HG02763 (cell line): ENCODE results near the gene ADAM33.

Source experiments
- ATAC-seq: cut with Tn5 transposase; IDR thresholded peaks from one replicate; pipeline ENCODE4 v1.9.1; 2021; ENCODE audit warnings: mild to moderate bottlenecking, moderate library complexity; ENCODE audit not compliant: unreplicated experiment

The ADAM33 gene

DNA sequence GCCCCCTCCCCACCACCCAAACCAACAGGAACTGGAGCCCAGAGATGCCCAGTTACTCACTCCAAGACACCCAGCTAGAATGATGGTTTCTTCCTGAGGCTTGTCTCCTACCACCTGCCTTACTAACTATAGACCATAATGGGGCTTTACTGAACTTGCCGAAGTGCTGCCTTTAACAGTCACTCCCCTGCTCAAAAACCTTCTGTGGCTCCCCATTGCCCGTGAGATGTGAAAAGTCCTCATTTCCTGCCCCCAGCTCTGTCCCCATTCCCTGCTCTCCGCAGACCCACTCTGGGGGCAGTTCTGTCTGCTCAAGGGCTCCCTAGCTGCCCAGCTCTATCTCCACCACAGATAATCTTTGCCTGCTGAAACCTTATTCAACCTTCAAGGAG is 25.7 kb upstream of the ADAM33 start:
- ATAC-seq = no peak

DNA sequence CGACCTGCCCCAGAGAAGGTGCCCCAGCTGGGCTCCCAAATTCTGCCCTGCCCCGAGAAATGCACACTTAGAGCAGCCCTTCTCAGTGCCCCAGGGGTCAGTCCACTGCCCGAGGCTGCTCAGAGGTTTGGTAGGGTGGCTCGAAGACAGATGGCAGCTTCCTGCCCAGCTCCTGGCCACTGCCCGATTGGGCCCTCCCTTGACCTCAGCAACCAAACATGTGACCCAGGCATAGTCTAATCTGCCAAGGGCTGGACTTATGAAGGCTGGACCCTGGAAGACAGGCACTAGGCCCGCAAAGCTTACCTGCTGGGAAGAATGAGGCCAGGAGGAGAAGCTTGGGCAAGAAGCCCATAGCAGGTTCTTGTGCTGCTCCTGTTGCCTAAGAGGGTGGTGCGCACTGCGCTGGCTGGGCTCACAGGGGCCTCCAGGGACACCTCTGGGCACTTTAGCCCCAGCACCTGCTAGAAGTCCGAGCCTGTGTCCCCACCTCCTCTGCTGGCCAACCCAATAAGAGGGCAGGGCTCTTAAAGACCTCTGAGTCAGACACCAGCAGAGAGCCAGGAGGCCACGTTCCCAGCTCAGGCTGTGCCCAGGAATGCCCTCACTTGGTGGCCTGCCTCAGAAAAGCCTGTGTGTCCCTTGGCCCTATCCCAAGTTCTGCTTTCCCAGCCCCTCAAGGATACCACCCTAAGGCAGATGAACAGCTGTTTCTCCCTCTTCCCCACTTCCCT is 25.1 kb upstream of the ADAM33 start:
- no peak for ATAC-seq

GRCh38 chr20:3705970-3706739 is 24.3 kb upstream of the ADAM33 start:
- no peak for ATAC-seq

DNA sequence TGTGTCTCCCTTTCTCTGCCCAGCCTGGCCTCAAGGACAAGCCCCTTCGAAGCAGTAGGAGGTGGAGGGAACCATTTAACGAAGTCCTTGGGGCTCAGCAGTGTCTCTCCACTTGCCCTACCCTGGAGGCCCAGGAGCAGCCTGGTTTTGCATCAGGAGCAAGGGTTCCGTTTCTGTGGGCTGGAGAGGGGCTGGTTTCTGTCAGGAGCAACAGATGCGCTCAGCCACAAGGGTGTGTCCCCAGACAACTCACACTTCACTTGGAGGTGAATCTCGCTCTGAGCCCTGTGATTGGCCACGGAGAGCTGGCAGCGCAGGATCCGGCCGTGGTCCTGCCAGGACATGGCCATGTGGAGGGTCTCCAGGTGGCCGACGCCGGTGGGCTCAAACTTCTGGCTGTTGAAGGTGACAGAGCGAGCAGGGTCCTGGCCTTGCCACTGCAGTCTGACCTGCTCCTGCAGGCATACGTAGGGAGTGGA is 23.7 kb upstream of the ADAM33 start:
- no peak for ATAC-seq

DNA sequence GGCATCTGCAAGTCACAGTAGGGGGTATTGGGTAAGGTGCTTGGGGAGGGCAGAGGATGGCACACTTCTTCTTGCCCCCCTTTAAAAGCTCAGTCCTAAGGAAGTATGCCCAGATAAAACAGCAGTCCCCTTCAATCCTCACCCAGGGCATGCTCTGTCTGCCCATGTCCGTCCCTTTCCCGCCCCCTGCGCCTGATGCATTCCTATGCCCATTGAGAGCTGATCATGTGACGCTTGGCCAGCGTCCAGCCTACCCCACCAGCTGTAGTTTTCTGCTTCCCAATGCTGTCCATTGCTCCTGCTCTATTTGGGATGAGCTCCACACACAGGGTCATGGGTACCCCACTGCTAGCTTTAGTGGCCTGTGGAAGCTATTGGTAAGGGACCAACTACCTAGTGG is 22.3 kb upstream of the ADAM33 start:
- ATAC-seq = no peak

- no peak for ATAC-seq
Observed at GRCh38 chr20:3702611-3703391, 21.0 kb upstream of the ADAM33 start.

DNA sequence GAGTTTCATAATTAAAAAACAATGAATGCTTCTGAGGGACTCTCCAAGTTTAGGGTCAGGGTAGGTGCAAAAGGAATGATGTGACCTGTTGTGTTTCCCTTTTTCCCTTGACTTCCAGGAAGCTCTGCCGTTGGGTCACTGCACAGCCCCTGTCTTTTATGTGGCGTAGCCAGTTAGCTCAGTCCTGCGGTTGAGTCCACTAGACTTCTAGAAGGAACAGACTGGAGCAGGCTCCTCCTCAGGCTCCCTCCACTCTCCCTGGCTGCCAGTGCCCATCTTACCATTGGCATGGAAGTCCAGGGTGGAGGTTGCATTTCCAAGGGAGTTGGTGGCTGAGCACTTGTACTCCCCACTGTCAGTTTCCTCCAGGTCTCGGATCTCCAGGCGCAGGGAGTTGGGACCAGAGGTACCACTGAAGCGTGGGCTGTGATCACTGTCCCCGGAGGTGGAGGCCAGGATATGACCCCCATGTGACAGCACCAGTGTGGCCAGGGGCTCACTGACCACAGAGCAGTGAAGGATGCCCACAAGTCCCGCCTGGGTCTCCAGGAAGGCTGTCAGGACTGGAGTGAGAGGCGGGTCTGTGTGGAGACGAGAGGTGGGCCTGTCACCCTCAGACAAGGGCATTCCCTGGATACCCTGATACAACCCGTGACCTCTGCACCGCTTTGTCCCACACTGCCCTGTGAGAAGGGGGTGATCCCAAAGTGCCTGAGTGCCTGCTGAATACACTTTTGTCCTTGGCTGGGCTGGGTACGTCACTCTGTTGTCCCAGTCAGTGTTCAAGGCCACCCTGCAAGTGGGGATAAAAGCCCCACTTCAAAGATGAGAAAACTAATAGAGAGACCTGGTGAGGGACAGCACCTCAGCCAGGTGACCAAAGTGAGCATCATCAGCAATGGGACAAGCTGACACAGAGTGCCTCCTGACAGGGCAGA is 19.5 kb upstream of the ADAM33 start:
- no peak for ATAC-seq

- ATAC-seq = no peak
Observed at GRCh38 chr20:3699037-3699436, 17.2 kb upstream of the ADAM33 start.

GRCh38 chr20:3698591-3699001 is 16.8 kb upstream of the ADAM33 start:
- no peak for ATAC-seq

- ATAC-seq = no peak
Observed at GRCh38 chr20:3697588-3698305, 15.9 kb upstream of the ADAM33 start.

DNA sequence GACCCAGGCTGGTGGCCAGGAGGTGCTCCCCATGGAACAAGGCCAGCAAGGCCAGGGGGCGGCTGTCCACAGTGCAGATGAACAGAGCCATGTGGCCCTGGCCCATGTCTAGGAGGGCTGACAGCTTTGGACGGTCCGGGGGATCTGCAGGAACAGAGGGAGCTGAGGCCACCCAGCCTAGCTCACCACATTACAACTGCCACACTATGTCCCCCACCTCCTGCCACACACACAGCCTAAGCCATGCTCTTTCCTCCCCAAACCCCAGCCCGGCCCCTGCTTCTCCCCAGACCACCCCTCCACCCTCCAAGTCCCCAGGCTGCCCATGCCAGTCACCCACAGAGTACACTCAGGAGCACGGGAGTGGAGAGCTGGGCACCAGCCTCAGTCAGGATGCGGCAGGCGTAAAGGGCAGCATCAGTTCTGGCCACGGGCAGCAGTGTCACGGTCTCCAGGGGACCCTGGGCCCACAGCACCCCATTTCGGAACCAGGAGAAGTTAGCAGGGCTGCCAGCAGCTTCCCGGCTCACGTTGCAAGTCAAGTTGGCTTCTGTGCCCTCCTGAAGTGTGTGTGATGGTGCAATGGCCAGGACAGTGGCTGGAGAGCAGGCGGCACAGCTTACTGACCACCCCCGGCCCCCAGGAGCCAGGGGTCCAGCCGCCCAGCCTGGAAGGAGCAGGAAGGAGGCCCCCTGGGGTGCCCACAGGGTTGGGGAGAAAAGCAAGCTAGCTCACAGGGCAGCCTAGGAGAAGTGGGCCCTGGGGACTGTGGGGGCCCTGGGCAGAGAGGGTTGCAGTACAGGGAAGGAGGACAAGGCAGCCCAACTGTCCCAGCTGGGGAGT is 15.2 kb upstream of the ADAM33 start:
- no peak for ATAC-seq

DNA sequence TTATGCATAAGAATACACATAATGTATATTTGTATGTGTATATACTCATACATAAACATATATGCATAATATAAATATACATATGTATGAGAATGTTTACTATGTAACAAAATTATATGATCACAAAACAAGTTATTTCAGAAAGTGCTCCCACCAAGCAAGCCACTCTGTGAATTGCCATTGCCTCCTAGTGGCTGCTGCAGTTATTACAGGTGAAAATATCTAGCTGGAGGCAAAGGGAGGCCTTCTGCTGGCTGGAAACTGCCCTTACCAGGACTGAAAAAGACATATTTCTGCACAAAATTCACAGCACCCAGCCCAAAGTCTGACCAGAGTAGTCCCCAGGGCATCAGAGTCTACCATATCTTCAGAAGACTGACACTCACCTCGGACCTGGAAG is 14.4 kb upstream of the ADAM33 start:
- ATAC-seq = no peak

- no peak for ATAC-seq
Observed at GRCh38 chr20:3694864-3695263, 13.1 kb upstream of the ADAM33 start.

GRCh38 chr20:3693376-3693775 is 11.6 kb upstream of the ADAM33 start:
- ATAC-seq = no peak

GRCh38 chr20:3692706-3693294 is 11.0 kb upstream of the ADAM33 start:
- ATAC-seq = no peak

DNA sequence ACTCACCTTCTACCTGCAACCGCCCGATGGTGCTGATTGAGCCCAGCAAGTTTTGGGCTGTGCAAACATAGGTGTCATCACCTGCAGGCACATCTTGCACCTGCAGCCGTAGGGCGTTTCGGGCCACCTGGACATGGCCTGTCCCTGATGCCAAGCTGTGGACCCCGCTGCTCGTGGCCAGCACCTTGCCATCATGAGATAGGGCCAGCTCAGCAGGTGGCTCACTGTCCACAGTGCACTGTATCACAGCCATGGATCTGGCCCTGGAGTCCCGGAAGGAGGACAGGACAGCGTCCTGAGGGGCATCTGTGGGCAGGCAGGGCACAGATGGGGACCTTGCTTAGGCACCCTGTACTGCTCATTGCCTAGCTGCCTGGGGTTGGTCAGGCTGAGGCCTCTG is 10.1 kb upstream of the ADAM33 start:
- ATAC-seq = no peak

DNA sequence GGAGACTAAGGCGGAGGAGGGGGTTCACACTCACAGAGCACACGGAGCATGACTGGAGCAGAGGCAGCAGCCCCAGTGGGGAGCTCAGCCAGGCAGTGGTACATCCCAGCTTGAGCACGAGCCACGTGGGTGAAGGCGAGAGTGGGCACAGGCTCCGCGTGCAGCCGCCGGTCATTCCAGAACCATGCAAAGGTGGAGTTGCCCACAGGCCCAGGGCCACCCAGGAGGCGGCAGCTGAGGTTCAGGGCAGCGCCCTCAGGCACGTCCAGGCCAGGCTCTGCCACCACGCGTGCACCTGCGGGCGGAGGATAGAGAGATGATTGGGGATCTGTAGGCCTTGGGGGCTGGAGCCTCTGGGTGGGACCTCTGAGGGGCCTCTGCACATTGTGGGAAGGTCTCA is 9.5 kb upstream of the ADAM33 start:
- no peak for ATAC-seq

- no peak for ATAC-seq
Observed at GRCh38 chr20:3690413-3690812, 8.6 kb upstream of the ADAM33 start.

GRCh38 chr20:3689978-3690377 is 8.2 kb upstream of the ADAM33 start:
- no peak for ATAC-seq
